H1 (cell line): ENCODE results near the gene MPST. TPM values are rescaled to one million over a fixed set of nuclear protein-coding genes. Genes with fewer than 3 reads are reported as not detected.

Source experiments
- CTCF ChIA-PET: fragments of 300-600 bp; sonication (Branson Sonifier 250); formaldehyde crosslinking; loops from one replicate; lab custom pipeline; 2021; ENCODE audit not compliant: partially characterized antibody; lab: Charles Lee
- POLR2A ChIA-PET: fragments of 300-600 bp; sonication (Branson Sonifier 250); formaldehyde crosslinking; loops from one replicate; lab custom pipeline; 2021; ENCODE audit warnings: inconsistent platforms; ENCODE audit not compliant: partially characterized antibody; lab: Charles Lee
- DNase-seq, 2 experiments: peaks; one replicate each; pipeline versions ENCODE4 v3.0.0 to v3.0.0-alpha.2; 2010 to 2022; ENCODE audit warnings: low spot score in 2 of 2, low read depth in 1 of 2, mixed read lengths in 1 of 2
- FAIRE-seq: peaks from 2 replicates; lab custom pipeline; 2011; peaks lifted over from hg19 to GRCh38; lab: Jason Lieb, UNC
- H2AFZ ChIP-seq: 2 replicates; pipeline ENCODE4 v1.8.1; 2012; ENCODE audit warnings: low read length, inconsistent platforms
- H2AK5ac ChIP-seq: 2 replicates; pipeline ENCODE4 v1.6.1; 2013; ENCODE audit warnings: low read depth, low read length
- H2BK120ac ChIP-seq: replicated peaks from 2 replicates; pipeline ENCODE3; 2013; ENCODE audit warnings: low read depth, low read length, inconsistent platforms
- H2BK12ac ChIP-seq: 2 replicates; pipeline ENCODE4 v1.6.1; 2013; ENCODE audit warnings: low read depth, low read length
- H2BK15ac ChIP-seq: 2 replicates; pipeline ENCODE4 v1.6.1; 2013; ENCODE audit warnings: low read length
- H2BK20ac ChIP-seq: 2 replicates; pipeline ENCODE4 v1.6.1; 2013; ENCODE audit warnings: low read length
- H2BK5ac ChIP-seq: 2 replicates; pipeline ENCODE4 v1.6.1; 2013; ENCODE audit warnings: low read depth, low read length
- H3K14ac ChIP-seq: 2 replicates; pipeline ENCODE4 v1.6.1; 2013; ENCODE audit warnings: inconsistent platforms; ENCODE audit not compliant: insufficient read length
- H3K18ac ChIP-seq: 2 replicates; pipeline ENCODE4 v1.6.1; 2013; ENCODE audit warnings: low read length; ENCODE audit errors: extremely low read depth
- H3K23ac ChIP-seq: 2 replicates; pipeline ENCODE4 v1.6.1; 2013; ENCODE audit warnings: inconsistent platforms; ENCODE audit not compliant: insufficient read length
- H3K23me2 ChIP-seq: 2 replicates; pipeline ENCODE4 v1.6.1; 2013; ENCODE audit warnings: low read depth, low read length
- H3K27ac ChIP-seq: 2 replicates; pipeline ENCODE4 v1.6.1; 2011; ENCODE audit warnings: low read depth, low read length, inconsistent platforms
- H3K27me3 ChIP-seq, 4 experiments: replicated peaks in 1 of 4; 1 replicate in 1 of 4; 2 replicates in 3 of 4; pipeline versions ENCODE4 v1.6.1 to v1.8.1; 2011 to 2013; ENCODE audit warnings: low read length in 3 of 4, mild to moderate bottlenecking in 3 of 4, inconsistent platforms in 2 of 4, mixed read lengths in 2 of 4, moderate library complexity in 1 of 4; ENCODE audit not compliant: control insufficient read depth in 3 of 4, insufficient read depth in 3 of 4; ENCODE audit errors: extremely low read depth in 1 of 4
- H3K36me3 ChIP-seq, 4 experiments: 2 replicates each; pipeline versions ENCODE4 v1.6.1 to v1.8.1; 2011 to 2013; ENCODE audit warnings: mild to moderate bottlenecking in 4 of 4, low read length in 3 of 4, moderate library complexity in 2 of 4, control low read depth in 1 of 4, inconsistent platforms in 1 of 4; ENCODE audit not compliant: insufficient read depth in 4 of 4, control insufficient read depth in 2 of 4
- H3K4ac ChIP-seq: replicated peaks from 2 replicates; pipeline ENCODE3; 2013; ENCODE audit warnings: low read length, low read depth, mixed read lengths, inconsistent platforms; ENCODE audit not compliant: insufficient read length
- H3K4me1 ChIP-seq, 4 experiments: replicated peaks in 1 of 4; 1 replicate in 1 of 4; 2 replicates in 3 of 4; pipeline versions ENCODE4 v1.6.1 to v1.8.1; 2011 to 2013; ENCODE audit warnings: low read length in 3 of 4, inconsistent platforms in 2 of 4, mixed read lengths in 1 of 4; ENCODE audit not compliant: insufficient read depth in 4 of 4, control insufficient read depth in 3 of 4
- H3K4me2 ChIP-seq, 2 experiments: 2 replicates each; pipeline versions ENCODE4 v1.6.1 to v1.8.1; 2011 to 2013; ENCODE audit warnings: low read depth in 2 of 2, low read length in 2 of 2, control low read depth in 1 of 2, inconsistent platforms in 1 of 2, mild to moderate bottlenecking in 1 of 2; ENCODE audit not compliant: insufficient read depth in 1 of 2
- H3K4me3 ChIP-seq, 4 experiments: fragments of 200-600, 300-600 bp in 1 of 4; sonication (generic), shearing (Covaris generic), sonication (Bioruptor Twin) in 1 of 4; 2 replicates each; pipeline versions ENCODE4 v1.5.1 to v1.8.1; 2011 to 2016; ENCODE audit warnings: low read length in 4 of 4, low read depth in 3 of 4, control low read depth in 2 of 4, inconsistent platforms in 2 of 4, mild to moderate bottlenecking in 2 of 4, mixed read lengths in 1 of 4, moderate library complexity in 1 of 4; ENCODE audit not compliant: insufficient read depth in 2 of 4; ENCODE audit errors: extremely low read depth in 1 of 4
- H3K56ac ChIP-seq: replicated peaks from 2 replicates; pipeline ENCODE3; 2013; ENCODE audit warnings: low read depth, mild to moderate bottlenecking, mixed read lengths, low read length, inconsistent platforms; ENCODE audit not compliant: insufficient read length
- H3K79me1 ChIP-seq: 2 replicates; pipeline ENCODE4 v1.6.1; 2013; ENCODE audit warnings: low read depth, low read length, control low read depth
- H3K79me2 ChIP-seq, 2 experiments: 2 replicates each; pipeline versions ENCODE4 v1.6.1 to v1.8.1; 2012 to 2013; ENCODE audit warnings: low read length in 2 of 2, mild to moderate bottlenecking in 2 of 2, inconsistent platforms in 1 of 2; ENCODE audit not compliant: insufficient read depth in 2 of 2, control insufficient read depth in 1 of 2
- H3K9ac ChIP-seq, 4 experiments: replicated peaks in 1 of 4; 1 replicate in 1 of 4; 2 replicates in 3 of 4; pipeline versions ENCODE4 v1.6.1 to v1.8.1; 2011 to 2013; ENCODE audit warnings: low read depth in 3 of 4, low read length in 3 of 4, control low read depth in 2 of 4, mild to moderate bottlenecking in 2 of 4, moderate library complexity in 2 of 4, inconsistent platforms in 1 of 4; ENCODE audit errors: extremely low read depth in 1 of 4
- H3K9me3 ChIP-seq, 2 experiments: 2 replicates each; pipeline versions ENCODE4 v1.6.1 to v1.8.1; 2012 to 2013; ENCODE audit warnings: mild to moderate bottlenecking in 2 of 2, moderate library complexity in 2 of 2, control low read depth in 1 of 2, inconsistent platforms in 1 of 2, low read depth in 1 of 2, low read length in 1 of 2, mixed read lengths in 1 of 2; ENCODE audit not compliant: insufficient read depth in 2 of 2
- H4K20me1 ChIP-seq, 2 experiments: replicated peaks in 1 of 2; 2 replicates each; pipeline versions ENCODE3 to v1.8.1; 2011 to 2013; ENCODE audit warnings: inconsistent platforms in 2 of 2, low read length in 2 of 2, mild to moderate bottlenecking in 1 of 2; ENCODE audit not compliant: insufficient read depth in 2 of 2, control insufficient read depth in 1 of 2
- H4K5ac ChIP-seq: 2 replicates; pipeline ENCODE4 v1.6.1; 2013; ENCODE audit warnings: low read length, low read depth, mixed read lengths, inconsistent platforms; ENCODE audit not compliant: insufficient read length
- H4K8ac ChIP-seq: 2 replicates; pipeline ENCODE4 v1.8.0; 2013; ENCODE audit warnings: mild to moderate bottlenecking, moderate library complexity, low read length, inconsistent platforms; ENCODE audit not compliant: insufficient read depth; ENCODE audit errors: extremely low read depth
- H4K91ac ChIP-seq: replicated peaks from 2 replicates; pipeline ENCODE3; 2013; ENCODE audit warnings: low read length, mixed read lengths, inconsistent platforms; ENCODE audit not compliant: insufficient read length
- BCL11A ChIP-seq, 2 experiments: IDR thresholded peaks; one replicate each; pipeline ENCODE4 v1.6.1; 2011; ENCODE audit warnings: low read depth in 2 of 2, low read length in 2 of 2, mild to moderate bottlenecking in 2 of 2
- BRCA1 ChIP-seq: IDR thresholded peaks from 2 replicates; pipeline ENCODE4 v1.6.1; 2012; ENCODE audit warnings: low read depth, low read length, improper control_type of control experiment
- CBX8 ChIP-seq: fragments of 300-800, 300-1000 bp; sonication (generic); IDR thresholded peaks from 2 replicates; pipeline ENCODE4 v1.7.1; 2016; ENCODE audit warnings: low read depth, low read length, borderline replicate concordance
- CEBPB ChIP-seq: IDR thresholded peaks from 2 replicates; pipeline ENCODE4 v1.6.1; 2012; ENCODE audit warnings: low read depth, low read length
- CHD1 ChIP-seq: IDR thresholded peaks from 2 replicates; pipeline ENCODE4 v1.6.1; 2012; ENCODE audit warnings: low read depth, low read length, improper control_type of control experiment
- GABPA ChIP-seq: IDR thresholded peaks from 2 replicates; pipeline ENCODE4 v1.6.1; 2011; ENCODE audit warnings: mild to moderate bottlenecking, low read length, moderate library complexity, borderline replicate concordance; ENCODE audit not compliant: insufficient read depth
- HDAC2 ChIP-seq, 2 experiments: fragments of 300-600 bp in 1 of 2; sonication (generic) in 1 of 2; IDR thresholded peaks; 2 replicates each; pipeline ENCODE4 v1.6.1; 2011 to 2012; ENCODE audit warnings: low read depth in 2 of 2, low read length in 2 of 2, mild to moderate bottlenecking in 2 of 2, moderate library complexity in 2 of 2, borderline replicate concordance in 1 of 2, inconsistent platforms in 1 of 2
- KDM1A ChIP-seq: fragments of 200-600, 300-600 bp; sonication (generic); IDR thresholded peaks from 2 replicates; pipeline ENCODE4 v1.7.1; 2016; ENCODE audit warnings: mild to moderate bottlenecking, low read length, borderline replicate concordance
- RAD21 ChIP-seq, 2 experiments: IDR thresholded peaks in 1 of 2; conservative IDR thresholded peaks in 1 of 2; 2 replicates each; pipeline ENCODE4 v1.6.1; 2011; ENCODE audit warnings: low read depth in 2 of 2, low read length in 2 of 2, improper control_type of control experiment in 1 of 2, inconsistent platforms in 1 of 2, mild to moderate bottlenecking in 1 of 2, moderate library complexity in 1 of 2
- RXRA ChIP-seq: IDR thresholded peaks from 2 replicates; pipeline ENCODE4 v1.6.1; 2011; ENCODE audit warnings: low read depth, mild to moderate bottlenecking, low read length, moderate library complexity; ENCODE audit not compliant: insufficient read depth
- SIX5 ChIP-seq: IDR thresholded peaks from 2 replicates; pipeline ENCODE4 v1.6.1; 2011; ENCODE audit warnings: mild to moderate bottlenecking, low read depth, low read length
- WGBS, 2 experiments: shearing (Covaris generic) in 1 of 2; methylation state at CpG; one replicate each; pipeline versions ENCODE4 v1.1.6 to v1.1.7; 2013 to 2015; ENCODE audit warnings: low lambda C conversion rate in 2 of 2, mixed read lengths in 2 of 2, inconsistent platforms in 1 of 2, low coverage in 1 of 2, missing lambda C conversion rate in 1 of 2; ENCODE audit not compliant: insufficient replicate concordance in 2 of 2, insufficient coverage in 1 of 2, insufficient read length in 1 of 2; ENCODE audit errors: extremely low coverage in 1 of 2, missing lambda C conversion rate in 1 of 2; 5-methylcytosine and 5-hydroxymethylcytosine counted together
- polyA plus RNA-seq, 7 experiments: library from polyadenylated mRNA; depleted of rRNA in 3 of 7; stranded (reverse) in 5 of 7; unstranded in 2 of 7; fragments of >200 nt in 5 of 7; fragments of 200-250 nt in 2 of 7; gene quantifications; 1 replicate in 5 of 7; 2 replicates in 1 of 7; 4 replicates in 1 of 7; pipeline versions ENCODE4 v1.2.1 to v1.2.3, GENCODE V29; 2011 to 2013; ENCODE audit warnings: missing spikeins in 2 of 7, mixed read lengths in 2 of 7
- total RNA-seq: library from RNA; stranded (reverse); fragmentation: NEBNext Ultra II Directional; extraction: Animal tissue kit (Norgen Biotek cat#: 25700); gene quantifications from 2 replicates; pipeline ENCODE4 v1.2.1, GENCODE V29; 2021
- TF ChIP-seq, protein P1 (sequence below): IDR thresholded peaks from 2 replicates; pipeline ENCODE4 v1.6.1; 2012; ENCODE audit warnings: inconsistent platforms

The MPST gene
- total and polyA plus RNA-seq, 2 of the 8 experiments (the other 6 are each of a cell fraction or from before 2014, with no cell fraction given) = 86.0 to 124 TPM

- Histone ChIP-seq H4K8ac (no peak overlapping the region), H4K5ac (no peak overlapping the region), H3K18ac (no peak overlapping the region), H2BK12ac (no peak overlapping the region), H3K9me3 (no peaks in the 10 kb centered on the region), H3K9ac (no peak overlapping the region), H3K4me3 (no peak overlapping the region), H3K79me1 (no peaks in the 10 kb centered on the region), H3K27me3 (peaks cover 0 to 18% (median 13%) of the 10 kb centered on the region in 4 experiments; a peak in 5 of 7 replicates), H3K27ac (no peak overlapping the region), H3K56ac (no peak overlapping the region), H2AFZ (no peak overlapping the region), H3K23me2 (no peaks in the 10 kb centered on the region; the same call in 1 of the 2 replicates), H3K23ac (no peak overlapping the region), H3K4me1 (peaks cover 0 to 20% (median 12%) of the 10 kb centered on the region in 4 experiments; a peak in 6 of 7 replicates), H2AK5ac (no peak overlapping the region), H3K4ac (no peak overlapping the region), H2BK5ac (no peak overlapping the region), H3K4me2 (no peak overlapping the region), H2BK20ac (no peak overlapping the region), H3K14ac (no peak overlapping the region), H3K79me2 (no peaks in the 10 kb centered on the region), H3K36me3 (peaks cover 0 to 8% (median 2%) of the 10 kb centered on the region in 4 experiments; a peak in 4 of 8 replicates), H2BK120ac (no peak overlapping the region), H4K91ac (no peak overlapping the region), H4K20me1 (peaks cover 0 to 10% of the 10 kb centered on the region in 2 experiments), H2BK15ac (no peak overlapping the region)
- FAIRE-seq = no peak
- DNase-seq = no peak
- 71% methylated on average over 2 of the region's 7 CpGs; no CpG with 5 or more reads in 1 of the 2 experiments for WGBS, 2 experiments
- ChIA-PET CTCF (interaction anchor here (1.2 kb wide), 1 partner anchor 138 kb away, joined by 3 read pairs; no protein-coding TSS in a partner anchor), POLR2A (interaction anchor here (1.0 to 1.1 kb wide), 3 partner anchors 11 to 44 kb away, joined by 3 to 4 read pairs (median 4); partner anchors contain the start of gene KCTD17)
- TF ChIP-seq KDM1A = no peak
- TF ChIP-seq SIX5 = no peak
- TF ChIP-seq BCL11A (IDR thresholded peaks at IDR 0.05; ENCODE audit: low read depth in 2 of 2, low read length in 2 of 2) = no peak
- TF ChIP-seq BRCA1 = no peak
- no peak for TF ChIP-seq GABPA
- TF ChIP-seq CBX8 = no peak
- no peak for TF ChIP-seq HDAC2 (IDR thresholded peaks at IDR 0.05; ENCODE audit: borderline replicate concordance in 1 of 2, low read depth in 2 of 2, low read length in 2 of 2)
- no peak for TF ChIP-seq RAD21 (IDR thresholded peaks at IDR 0.05 in 1 of 2, conservative IDR thresholded peaks at IDR 0.05 in 1 of 2; ENCODE audit: low read depth in 2 of 2, low read length in 2 of 2)
- no peak for TF ChIP-seq CHD1
- TF ChIP-seq, protein P1, sequence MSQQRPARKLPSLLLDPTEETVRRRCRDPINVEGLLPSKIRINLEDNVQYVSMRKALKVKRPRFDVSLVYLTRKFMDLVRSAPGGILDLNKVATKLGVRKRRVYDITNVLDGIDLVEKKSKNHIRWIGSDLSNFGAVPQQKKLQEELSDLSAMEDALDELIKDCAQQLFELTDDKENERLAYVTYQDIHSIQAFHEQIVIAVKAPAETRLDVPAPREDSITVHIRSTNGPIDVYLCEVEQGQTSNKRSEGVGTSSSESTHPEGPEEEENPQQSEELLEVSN = no peak
- no peak for TF ChIP-seq CEBPB
- TF ChIP-seq RXRA = no peak
Observed at GRCh38 chr22:37062376-37062675, 42.8 kb downstream of the MPST start.
